HepG2 (cell line): ENCODE results near the gene CAPN9.

Source experiments
- BCLAF1 ChIP-seq: fragments of 450-650 bp; IDR thresholded peaks from 2 replicates; pipeline ENCODE4 v1.6.1; 2017; ENCODE audit warnings: mild to moderate bottlenecking
- CEBPB ChIP-seq: IDR thresholded peaks from 2 replicates; pipeline ENCODE4 v1.6.1; 2011; ENCODE audit warnings: low read depth, low read length, improper control_type of control experiment, borderline replicate concordance
- CTCF ChIP-seq: sonication (generic); formaldehyde crosslinking; IDR thresholded peaks from 2 replicates; pipeline ENCODE4 v1.5.0; 2020; ENCODE audit warnings: mild to moderate bottlenecking, missing genetic modification reagents, moderate library complexity
- EP300 ChIP-seq, 3 experiments: sonication (generic) in 1 of 3; formaldehyde crosslinking in 1 of 3; IDR thresholded peaks; 2 replicates each; pipeline versions ENCODE4 v1.5.1 to v1.6.1; 2011 to 2020; ENCODE audit warnings: low read depth in 2 of 3, low read length in 2 of 3, borderline replicate concordance in 1 of 3, improper control_type of control experiment in 1 of 3, mild to moderate bottlenecking in 1 of 3, missing genetic modification reagents in 1 of 3, moderate library complexity in 1 of 3
- HINFP ChIP-seq: sonication (generic); formaldehyde crosslinking; IDR thresholded peaks from 2 replicates; pipeline ENCODE4 v1.4.0; 2020; ENCODE audit warnings: low read depth, mild to moderate bottlenecking, missing genetic modification reagents
- NFIB ChIP-seq: sonication (generic); formaldehyde crosslinking; IDR thresholded peaks from 2 replicates; pipeline ENCODE4 v1.9.0; 2021; ENCODE audit warnings: missing genetic modification reagents, mild to moderate bottlenecking, borderline replicate concordance
- NR2F6 ChIP-seq, 2 experiments: IDR thresholded peaks; 2 replicates each; pipeline ENCODE4 v1.6.1; 2016; ENCODE audit warnings: antibody characterized with exemption in 1 of 2, mild to moderate bottlenecking in 1 of 2
- POLR2A ChIP-seq, 2 experiments: IDR thresholded peaks; 2 replicates each; pipeline ENCODE4 v1.6.1; 2011; ENCODE audit warnings: low read depth in 2 of 2, low read length in 2 of 2, mild to moderate bottlenecking in 1 of 2, moderate library complexity in 1 of 2; ENCODE audit not compliant: insufficient read depth in 1 of 2
- ZNF20 ChIP-seq: sonication (generic); formaldehyde crosslinking; IDR thresholded peaks from 2 replicates; pipeline ENCODE4 v1.4.0; 2020; ENCODE audit warnings: mild to moderate bottlenecking, moderate library complexity, missing genetic modification reagents
- ZNF615 ChIP-seq: sonication (generic); formaldehyde crosslinking; IDR thresholded peaks from 2 replicates; pipeline ENCODE4 v1.5.0; 2020; ENCODE audit warnings: mild to moderate bottlenecking, missing genetic modification reagents, borderline replicate concordance

- TF ChIP-seq CEBPB: no peak
- TF ChIP-seq NFIB (CRISPR knock-in tag): no peak
- TF ChIP-seq POLR2A (IDR thresholded peaks at IDR 0.05; ENCODE audit: insufficient read depth in 1 of 2, low read depth in 2 of 2, low read length in 2 of 2): no peak
- no peak for TF ChIP-seq EP300 (IDR thresholded peaks at IDR 0.05; ENCODE audit: low read depth in 2 of 2, low read length in 2 of 2)
- TF ChIP-seq EP300 (CRISPR knock-in tag; IDR thresholded peaks at IDR 0.05; ENCODE audit: borderline replicate concordance): no peak
- TF ChIP-seq HINFP (CRISPR knock-in tag): no peak
- no peak for TF ChIP-seq NR2F6 (IDR thresholded peaks at IDR 0.05)
- no peak for TF ChIP-seq NR2F6 (CRISPR knock-in tag; IDR thresholded peaks at IDR 0.05)
- TF ChIP-seq ZNF20: no peak
- no peak for TF ChIP-seq CTCF (CRISPR knock-in tag)
- no peak for TF ChIP-seq ZNF615
- no peak for TF ChIP-seq BCLAF1
Observed at GRCh38 chr1:230747127-230747730, at the start of gene CAPN9.
